PC-9 (cell line): ENCODE measurements around the gene PRDM15.

ENCODE experiments used
- CTCF ChIP-seq: fragments of 200-600 bp; sonication (generic); conservative IDR thresholded peaks from 2 replicates; pipeline ENCODE4 v1.6.1; 2017; ENCODE audit warnings: mixed run types, antibody characterized with exemption, mild to moderate bottlenecking, moderate library complexity
- EZH2 ChIP-seq: fragments of 200-600 bp; sonication (generic); IDR thresholded peaks from 2 replicates; pipeline ENCODE4 v1.8.0; 2017; ENCODE audit warnings: antibody characterized with exemption, low read depth

GRCh38 chr21:41831866-41832595, 47.1 kb downstream of the PRDM15 start:
- TF ChIP-seq EZH2 (no peak), CTCF (no peak)
